Activated naive CD8-positive, alpha-beta T cell treated with anti-CD3 and anti-CD28 coated beads, Interleukin-2, amount 50 U/mL, for 16 hours (primary cell): Measurements from ENCODE around the gene NSL1.

Source experiments
- DNase-seq: peaks from one replicate; pipeline ENCODE4 v3.0.0-alpha.2; 2020; ENCODE audit warnings: low read depth, low spot score

Gene NSL1

GRCh38 chr1:212686591-212686990, 105.0 kb downstream of the NSL1 start:
- no peak for DNase-seq

DNA sequence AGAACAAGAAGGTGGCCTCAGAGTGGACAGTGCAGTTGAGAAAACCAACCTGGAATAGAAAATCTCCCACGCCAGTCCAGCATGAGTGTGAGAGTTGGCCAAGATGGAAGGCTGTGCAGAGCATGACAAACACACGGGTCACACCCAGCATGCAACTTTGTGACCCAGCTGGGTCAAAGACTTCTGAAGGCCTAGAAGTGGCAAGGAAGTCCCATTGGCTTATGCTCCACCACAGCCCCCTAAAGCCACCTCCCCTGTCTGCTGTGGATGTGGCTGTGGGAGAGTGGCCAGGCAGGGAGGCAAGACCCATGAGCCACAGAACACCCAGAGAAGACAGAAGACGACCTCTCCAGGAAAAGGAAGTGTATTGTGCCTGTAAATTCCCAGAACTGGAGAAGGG, 105.5 kb downstream of the NSL1 start:
- DNase-seq = no peak

DNA sequence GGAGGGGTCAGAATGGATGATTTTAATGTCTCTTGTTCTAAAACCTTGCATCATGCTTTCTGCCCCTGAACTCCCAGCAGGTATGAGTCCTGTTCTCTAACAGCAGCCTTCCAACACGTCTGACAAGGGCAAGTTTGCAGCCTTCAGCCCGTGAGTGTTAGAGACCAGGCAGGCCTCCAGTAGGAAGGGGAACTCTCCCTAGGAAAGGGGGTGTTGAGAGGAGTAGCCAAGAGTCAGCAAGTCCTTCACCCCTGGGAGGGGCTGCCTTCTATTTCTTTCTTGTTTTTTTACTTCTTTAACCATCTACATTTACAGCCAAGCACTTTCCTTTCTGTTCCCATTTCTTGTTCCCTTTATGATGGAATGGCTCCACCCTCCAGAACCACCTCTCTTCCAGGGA, 106.1 kb downstream of the NSL1 start:
- DNase-seq = no peak

- no peak for DNase-seq
Observed at GRCh38 chr1:212684521-212685090, 107.0 kb downstream of the NSL1 start.

GRCh38 chr1:212684076-212684475, 107.5 kb downstream of the NSL1 start:
- no peak for DNase-seq

- DNase-seq = no peak
Observed at GRCh38 chr1:212683357-212683722, 108.2 kb downstream of the NSL1 start.

GRCh38 chr1:212680680-212681389, 110.7 kb downstream of the NSL1 start:
- DNase-seq = no peak

- DNase-seq = no peak
Observed at GRCh38 chr1:212678456-212679410, 112.8 kb downstream of the NSL1 start.

- no peak for DNase-seq
Observed at GRCh38 chr1:212677573-212677972, 114.0 kb downstream of the NSL1 start.

DNA sequence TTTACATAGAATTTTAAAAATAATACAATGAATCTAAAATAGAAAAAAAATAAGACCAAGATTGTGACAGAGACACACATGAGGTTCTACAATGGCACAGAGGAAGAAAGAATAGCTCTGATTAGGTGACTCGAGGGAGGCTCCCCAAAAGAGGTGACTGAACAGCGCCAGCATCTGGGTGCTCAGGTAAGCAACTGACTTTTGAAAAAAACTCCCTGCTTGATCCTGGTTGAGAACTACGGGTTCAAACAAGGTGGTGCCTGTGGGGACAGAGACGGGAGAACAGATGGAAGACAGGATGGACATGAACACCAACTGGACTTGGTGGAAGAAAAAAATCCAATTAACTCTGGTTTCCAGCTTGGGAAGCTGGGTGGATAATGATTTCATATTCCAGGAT, 114.4 kb downstream of the NSL1 start:
- DNase-seq = no peak
